ENCODE measurements around the gene EMP1.

- TF ChIP-seq POLR2A (IDR thresholded peaks at IDR 0.05; ENCODE audit: low read depth, low read length), result no peak
- no peak for TF ChIP-seq CTCF (IDR thresholded peaks at IDR 0.05; ENCODE audit: extremely low read depth in 1 of 2, insufficient read depth in 1 of 2, low read depth in 1 of 2, low read length in 2 of 2)
- no peak for TF ChIP-seq GATA2 (IDR thresholded peaks at IDR 0.05; ENCODE audit: insufficient read depth, insufficient read length, low read depth, low read length)
- TF ChIP-seq MAX (IDR thresholded peaks at IDR 0.05; ENCODE audit: insufficient read depth, insufficient read length), result no peak
- TF ChIP-seq POLR2AphosphoS5 (IDR thresholded peaks at IDR 0.05; ENCODE audit: insufficient read depth, low read depth, low read length), result no peak
Observed at GRCh38 chr12:13147688-13148484, 48.6 kb upstream of the EMP1 start.

Data from endothelial cell of umbilical vein (primary cell).